Suprapubic skin (tissue), 4 donors: ENCODE measurements around the gene DND1. TPM values are rescaled to one million over a fixed set of nuclear protein-coding genes. Genes with fewer than 3 reads are reported as not detected.
"Not testable (repeated sequence)": the region's sequence is repeated elsewhere in the genome, so short reads cannot be mapped to it uniquely, and the experiment has no call there.

ENCODE experiments used
- DNase-seq, 2 donors: peaks; one replicate each; pipeline ENCODE4 v3.0.0-alpha.2; 2019; ENCODE audit warnings: low spot score in 2 of 2
- H3K27ac ChIP-seq: fragments of 200-600 bp; sonication (generic); one replicate; pipeline ENCODE4 v1.5.1; 2019
- H3K27me3 ChIP-seq: fragments of 200-600 bp; sonication (generic); one replicate; pipeline ENCODE4 v1.5.1; 2019
- H3K36me3 ChIP-seq: fragments of 200-600 bp; sonication (generic); one replicate; pipeline ENCODE4 v1.5.1; 2019
- H3K4me1 ChIP-seq: fragments of 200-600 bp; sonication (generic); one replicate; pipeline ENCODE4 v1.5.1; 2019
- H3K4me3 ChIP-seq: fragments of 200-600 bp; sonication (generic); one replicate; pipeline ENCODE4 v1.5.1; 2019; ENCODE audit warnings: mild to moderate bottlenecking
- H3K9me3 ChIP-seq: fragments of 200-600 bp; sonication (generic); one replicate; pipeline ENCODE4 v1.5.1; 2019
- CTCF ChIP-seq, 2 donors: fragments of 200-600 bp in 1 of 2; fragments of 450-650 bp in 1 of 2; sonication (generic) in 1 of 2; IDR thresholded peaks; one replicate each; pipeline ENCODE4 v1.5.1; 2016 to 2019; ENCODE audit warnings: antibody characterized with exemption in 2 of 2, mild to moderate bottlenecking in 1 of 2, moderate library complexity in 1 of 2
- EP300 ChIP-seq: sonication (generic); formaldehyde crosslinking; IDR thresholded peaks from one replicate; pipeline ENCODE4 v1.6.1; 2017; ENCODE audit warnings: antibody characterized with exemption
- POLR2A ChIP-seq, 2 donors: fragments of 450-650 bp; IDR thresholded peaks; one replicate each; pipeline ENCODE4 v1.6.1; 2017; ENCODE audit warnings: antibody characterized with exemption in 2 of 2, mild to moderate bottlenecking in 2 of 2, moderate library complexity in 2 of 2
- POLR2AphosphoS5 ChIP-seq, 3 donors: sonication (generic); formaldehyde crosslinking; IDR thresholded peaks; one replicate each; pipeline ENCODE4 v1.6.1; 2017; ENCODE audit warnings: antibody characterized with exemption in 3 of 3
- WGBS: methylation state at CpG from one replicate; pipeline ENCODE4 v1.1.5; 2018; 5-methylcytosine and 5-hydroxymethylcytosine counted together
- total RNA-seq, 4 donors: library from RNA; depleted of rRNA; stranded (reverse); fragments of >200 nt; gene quantifications; one replicate each; pipeline ENCODE4 v1.1.0, GENCODE V29; 2016

The DND1 gene
- 1 to 10 TPM in 3 of 4 donors, under 1 TPM in 1; 0.98 to 3.5 (median 2.6) TPM for total RNA-seq

GRCh38 chr5:140673187-140673976, at the start of gene DND1:
Gene DND1 (minus strand): TSS chr5:140673576. CDS start chr5:140673542, 34 bp downstream.
- H3K9me3 ChIP-seq, result no peaks in the 10 kb centered on the region
- peaks cover 8% of the 10 kb centered on the region for H3K4me1 ChIP-seq
- H3K36me3 ChIP-seq, result peaks cover 90% of the 10 kb centered on the region
- no peaks in the 10 kb centered on the region for H3K27me3 ChIP-seq
- 88% methylated on average over 45 of the region's 45 CpGs for WGBS
- peak within 1 kb of the TSS; percentile 14 for H3K4me3 ChIP-seq
- TF ChIP-seq EP300 (no peak), POLR2A (IDR thresholded peaks at IDR 0.05) (no peak), POLR2AphosphoS5 (IDR thresholded peaks at IDR 0.05) (no peak), CTCF (IDR thresholded peaks at IDR 0.05) (no peak)
- DNase-seq, result no peak
- H3K27ac ChIP-seq, result no peak within 1 kb of the TSS

GRCh38 chr5:140721395-140721794, 48.0 kb upstream of the DND1 start:
- H3K9me3 ChIP-seq, H3K4me1 ChIP-seq, H3K4me3 ChIP-seq, H3K27ac ChIP-seq, H3K36me3 ChIP-seq, H3K27me3 ChIP-seq, DNase-seq: not testable (repeated sequence)
- WGBS, result 86% methylated on average over 5 of the region's 5 CpGs

GRCh38 chr5:140720738-140721137, 47.4 kb upstream of the DND1 start:
- H3K4me3 ChIP-seq, H3K36me3 ChIP-seq, H3K27ac ChIP-seq, DNase-seq, H3K27me3 ChIP-seq, H3K9me3 ChIP-seq, H3K4me1 ChIP-seq: not testable (repeated sequence)
- 55% methylated on average over 6 of the region's 6 CpGs for WGBS

GRCh38 chr5:140718266-140718592, 44.9 kb upstream of the DND1 start:
- TF ChIP-seq EP300 (no peak), POLR2AphosphoS5 (IDR thresholded peaks at IDR 0.05) (no peak), POLR2A (IDR thresholded peaks at IDR 0.05) (no peak), CTCF (IDR thresholded peaks at IDR 0.05) (no peak)
- no peak for DNase-seq
- Histone ChIP-seq H3K4me1 (no peaks in the 10 kb centered on the region), H3K27ac (no peak overlapping the region), H3K36me3 (no peaks in the 10 kb centered on the region), H3K4me3 (no peak overlapping the region), H3K27me3 (no peaks in the 10 kb centered on the region), H3K9me3 (no peaks in the 10 kb centered on the region)
- 82% methylated on average over 7 of the region's 7 CpGs for WGBS

GRCh38 chr5:140716238-140716637, 42.9 kb upstream of the DND1 start:
- H3K9me3 ChIP-seq, DNase-seq, H3K36me3 ChIP-seq, H3K27ac ChIP-seq, H3K4me1 ChIP-seq, H3K4me3 ChIP-seq, H3K27me3 ChIP-seq: not testable (repeated sequence)
- 92% methylated on average over 2 of the region's 2 CpGs for WGBS

- Histone ChIP-seq H3K9me3 (no peaks in the 10 kb centered on the region), H3K27me3 (no peaks in the 10 kb centered on the region), H3K36me3 (no peaks in the 10 kb centered on the region), H3K4me1 (peaks cover 8% of the 10 kb centered on the region), H3K27ac (no peak overlapping the region), H3K4me3 (no peak overlapping the region)
- 87% methylated on average over 1 of the region's 1 CpG for WGBS
- no peak for TF ChIP-seq POLR2AphosphoS5 (IDR thresholded peaks at IDR 0.05)
- TF ChIP-seq POLR2A (IDR thresholded peaks at IDR 0.05), result no peak
- no peak for TF ChIP-seq EP300
- no peak for TF ChIP-seq CTCF (IDR thresholded peaks at IDR 0.05)
- no peak for DNase-seq
These were observed 40.3 kb upstream of the DND1 start for GRCh38 chr5:140713562-140714094.

- peaks cover 6% of the 10 kb centered on the region for H3K36me3 ChIP-seq
- H3K27me3 ChIP-seq, result no peaks in the 10 kb centered on the region
- DNase-seq, result no peak
- H3K27ac ChIP-seq, result no peak overlapping the region
- peaks cover 8% of the 10 kb centered on the region for H3K4me1 ChIP-seq
- 93% methylated on average over 1 of the region's 1 CpG for WGBS
- H3K4me3 ChIP-seq, result peak overlapping the region; percentile 63
- no peak for TF ChIP-seq POLR2A (IDR thresholded peaks at IDR 0.05)
- no peak for TF ChIP-seq POLR2AphosphoS5 (IDR thresholded peaks at IDR 0.05)
- no peak for TF ChIP-seq EP300
- TF ChIP-seq CTCF (IDR thresholded peaks at IDR 0.05), result no peak
- no peaks in the 10 kb centered on the region for H3K9me3 ChIP-seq
These were observed 38.4 kb upstream of the DND1 start for GRCh38 chr5:140711794-140712193.
